T-helper 1 cell treated with Interleukin-12 subunit alpha and Interleukin-12 subunit beta and Interleukin-4 antibody, amounts not matched to agents 30 μg/mL and 1 μg/mL, for 36 hours (primary cell): Measurements from ENCODE around the gene MED12.
A peak's percentile ranks its signal among the peaks of the same experiment; 100 is the strongest.

ENCODE experiments used
- H3K27ac Mint-ChIP-seq: one replicate; pipeline ENCODE4 v1.8.0; 2021; ENCODE audit warnings: mild to moderate bottlenecking, mixed read lengths
- H3K27me3 Mint-ChIP-seq: one replicate; pipeline ENCODE4 v1.8.0; 2021; ENCODE audit warnings: low read depth, mixed read lengths
- H3K36me3 Mint-ChIP-seq: one replicate; pipeline ENCODE4 v1.8.0; 2021; ENCODE audit warnings: low read depth, mixed read lengths
- H3K4me1 Mint-ChIP-seq: one replicate; pipeline ENCODE4 v1.8.0; 2021; ENCODE audit warnings: low read depth, mixed read lengths
- H3K4me3 Mint-ChIP-seq: one replicate; pipeline ENCODE4 v1.8.0; 2021; ENCODE audit warnings: mild to moderate bottlenecking, moderate library complexity, mixed read lengths
- H3K9me3 Mint-ChIP-seq: one replicate; pipeline ENCODE4 v1.8.0; 2021; ENCODE audit warnings: mixed read lengths

The MED12 gene

DNA sequence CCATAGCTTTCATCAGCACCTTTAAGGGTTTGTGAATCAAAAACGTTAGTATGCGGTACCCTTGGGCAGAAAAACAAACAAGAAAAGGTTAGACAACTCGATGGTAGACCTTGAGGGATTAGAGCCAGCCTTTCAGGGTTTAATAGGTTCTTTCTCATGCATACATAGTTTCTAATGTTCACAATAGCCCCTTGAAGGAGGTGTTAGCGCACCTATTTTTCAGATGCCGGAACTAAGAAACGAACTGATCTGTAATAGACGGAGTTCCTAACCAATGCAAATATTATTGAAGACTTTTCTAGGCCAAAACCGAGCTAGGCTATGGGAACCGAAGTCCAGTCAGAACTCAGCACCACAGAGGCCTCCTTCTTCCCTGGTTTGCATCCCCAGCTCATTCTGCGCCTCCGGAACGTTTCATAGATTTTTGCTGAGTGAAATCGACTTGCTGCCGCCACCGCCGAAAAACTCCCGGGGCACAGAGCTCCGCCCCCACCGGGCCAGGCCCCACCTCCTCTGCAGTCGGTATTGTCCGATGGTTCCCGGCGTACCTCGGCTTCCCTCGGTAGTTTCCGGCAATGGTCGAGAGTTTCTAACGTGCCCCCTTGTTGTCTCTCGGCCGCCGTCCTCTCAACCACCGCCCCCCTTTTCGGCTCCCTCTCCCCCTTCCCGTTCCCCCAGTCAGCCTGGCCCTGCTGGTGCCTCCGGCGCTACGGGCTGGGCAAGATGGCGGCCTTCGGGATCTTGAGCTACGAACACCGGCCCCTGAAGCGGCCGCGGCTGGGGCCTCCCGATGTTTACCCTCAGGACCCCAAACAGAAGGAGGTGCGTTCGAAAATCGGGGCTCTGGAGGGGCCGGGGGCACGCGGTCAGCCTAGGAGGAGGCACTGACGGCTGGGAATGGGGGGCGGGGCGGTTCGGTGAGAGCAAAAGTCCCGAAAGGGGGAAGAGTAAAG, at the start of gene MED12:
Gene MED12 (plus strand): TSS at position 565 of the 953 bp plus-strand sequence. CDS start 159 bp downstream, at position 724.
- peak within 1 kb of the TSS; percentile 79 for H3K4me3 Mint-ChIP-seq

DNA sequence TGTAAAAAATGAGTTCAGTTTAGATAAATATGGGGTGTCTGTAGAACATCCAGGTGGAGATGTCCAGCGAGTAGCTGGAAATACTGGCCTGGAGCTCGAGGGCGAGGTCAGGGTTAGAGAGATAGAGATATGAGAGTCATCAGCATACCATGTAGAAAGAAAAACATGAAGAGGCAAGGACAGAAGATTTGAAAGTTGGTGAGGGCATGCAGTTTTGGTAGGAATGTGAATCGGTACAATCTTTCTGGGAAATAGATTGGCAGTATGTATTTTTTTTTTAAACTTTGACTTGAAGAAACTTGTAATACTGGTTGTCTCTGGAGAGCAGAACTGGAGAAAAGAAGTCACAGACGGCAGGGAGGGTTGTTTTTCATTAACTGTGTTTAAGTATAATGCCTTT, 47.9 kb upstream of the MED12 start:
- Mint-ChIP-seq H3K27ac (no peak overlapping the region), H3K36me3 (peaks cover 5% of the 10 kb centered on the region)

More for the DNA sequence above, at the start of gene MED12:
- Mint-ChIP-seq H3K4me1 (peaks cover 21% of the 10 kb centered on the region), H3K27me3 (no peaks in the 10 kb centered on the region), H3K9me3 (no peaks in the 10 kb centered on the region), H3K27ac (peak within 1 kb of the TSS; percentile 87), H3K36me3 (peaks cover 15% of the 10 kb centered on the region)

DNA sequence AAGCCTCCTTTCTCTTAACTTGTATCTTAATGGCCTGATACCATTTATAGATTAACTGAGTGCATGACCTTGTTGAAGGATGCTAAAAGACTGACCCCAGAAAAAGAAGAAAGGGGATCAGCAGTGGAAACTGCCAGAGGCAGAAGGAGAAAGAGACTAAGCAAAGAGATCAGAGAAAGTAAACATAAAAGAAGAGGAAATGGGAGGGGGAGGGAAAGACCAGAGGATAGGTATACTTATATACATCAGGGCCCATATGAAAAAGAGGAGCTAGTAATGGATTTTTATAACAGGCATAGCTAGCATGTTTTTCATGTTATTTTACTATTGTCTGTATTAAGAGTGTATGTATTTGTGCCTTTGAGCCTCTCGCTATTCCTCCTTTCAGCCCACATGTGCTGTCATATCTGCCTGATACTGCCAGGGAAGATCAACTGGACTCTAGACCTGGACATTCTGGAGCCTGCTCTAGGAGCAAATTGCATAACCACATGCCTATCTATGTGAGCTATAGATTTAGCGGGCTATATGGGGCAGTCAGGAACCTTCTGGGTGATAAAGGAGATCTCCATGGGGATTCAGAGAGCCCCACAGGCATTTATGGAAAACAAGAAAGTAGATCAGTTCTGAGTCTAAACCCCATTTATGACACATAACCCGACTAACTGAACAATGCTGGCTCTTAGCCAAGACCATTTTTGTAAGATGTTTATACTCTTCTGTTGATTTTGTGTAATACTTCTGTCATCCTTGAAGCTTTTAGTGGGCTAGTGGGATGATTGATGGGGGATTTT, 36.9 kb upstream of the MED12 start:
- peaks cover 5% of the 10 kb centered on the region for H3K27me3 Mint-ChIP-seq
- no peak overlapping the region for H3K4me3 Mint-ChIP-seq
- no peaks in the 10 kb centered on the region for H3K36me3 Mint-ChIP-seq
- H3K4me1 Mint-ChIP-seq = peaks cover 2% of the 10 kb centered on the region
- no peaks in the 10 kb centered on the region for H3K9me3 Mint-ChIP-seq
- no peak overlapping the region for H3K27ac Mint-ChIP-seq

More for the DNA sequence above, 47.9 kb upstream of the MED12 start:
- H3K9me3 Mint-ChIP-seq = no peaks in the 10 kb centered on the region
- H3K27me3 Mint-ChIP-seq = peaks cover 27% of the 10 kb centered on the region
- peaks cover 10% of the 10 kb centered on the region for H3K4me1 Mint-ChIP-seq
- H3K4me3 Mint-ChIP-seq = no peak overlapping the region

DNA sequence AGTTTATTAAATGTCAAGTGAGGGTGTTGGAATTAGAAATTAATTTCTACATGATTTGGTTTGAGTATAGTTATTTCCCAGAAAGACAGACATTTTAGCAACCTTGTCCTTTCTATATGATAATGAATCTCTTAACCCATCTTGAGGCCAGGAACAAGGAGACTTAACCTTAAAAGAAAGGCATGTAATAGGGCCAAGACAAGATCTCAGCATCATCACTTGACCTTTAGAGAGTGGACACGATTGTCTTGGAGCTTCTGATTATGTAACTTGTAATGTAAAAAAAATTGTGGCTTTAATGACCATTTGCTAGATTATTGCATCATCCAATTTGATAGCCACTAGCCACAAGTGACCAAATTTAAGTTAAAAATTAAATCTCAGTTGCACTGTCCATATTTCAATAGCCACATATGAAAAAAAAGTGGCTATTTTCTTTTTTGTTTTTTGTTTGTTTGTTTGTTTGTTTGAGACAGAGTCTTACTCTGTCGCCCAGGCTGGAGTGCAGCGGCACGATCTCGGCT, 36.2 kb upstream of the MED12 start:
- no peak overlapping the region for H3K4me3 Mint-ChIP-seq
- no peaks in the 10 kb centered on the region for H3K36me3 Mint-ChIP-seq
- H3K27me3 Mint-ChIP-seq = peaks cover 4% of the 10 kb centered on the region
- no peak overlapping the region for H3K27ac Mint-ChIP-seq
- no peaks in the 10 kb centered on the region for H3K9me3 Mint-ChIP-seq
- H3K4me1 Mint-ChIP-seq = peaks cover 2% of the 10 kb centered on the region

DNA sequence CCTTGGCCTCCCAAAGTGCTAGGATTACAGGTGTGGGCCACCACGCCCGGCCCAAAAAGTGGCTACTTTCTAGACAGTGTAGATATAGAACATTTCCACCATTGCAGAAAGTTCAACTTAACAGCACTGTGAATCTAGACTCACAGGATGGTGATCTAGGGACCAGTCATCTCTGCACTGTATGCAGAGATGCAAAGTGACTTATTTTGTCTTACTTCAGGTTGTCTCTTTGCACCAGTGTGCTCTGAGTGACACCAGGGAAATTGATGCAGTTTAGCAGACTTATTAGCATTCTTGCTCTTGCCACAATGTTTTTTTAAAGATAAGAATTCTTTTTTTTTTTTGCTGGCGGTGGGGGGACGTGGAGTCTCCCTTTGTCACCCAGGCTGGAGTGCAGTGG, 35.6 kb upstream of the MED12 start:
- H3K4me1 Mint-ChIP-seq = peaks cover 2% of the 10 kb centered on the region
- no peak overlapping the region for H3K4me3 Mint-ChIP-seq
- peaks cover 4% of the 10 kb centered on the region for H3K27me3 Mint-ChIP-seq
- no peaks in the 10 kb centered on the region for H3K36me3 Mint-ChIP-seq
- H3K9me3 Mint-ChIP-seq = no peaks in the 10 kb centered on the region
- no peak overlapping the region for H3K27ac Mint-ChIP-seq

DNA sequence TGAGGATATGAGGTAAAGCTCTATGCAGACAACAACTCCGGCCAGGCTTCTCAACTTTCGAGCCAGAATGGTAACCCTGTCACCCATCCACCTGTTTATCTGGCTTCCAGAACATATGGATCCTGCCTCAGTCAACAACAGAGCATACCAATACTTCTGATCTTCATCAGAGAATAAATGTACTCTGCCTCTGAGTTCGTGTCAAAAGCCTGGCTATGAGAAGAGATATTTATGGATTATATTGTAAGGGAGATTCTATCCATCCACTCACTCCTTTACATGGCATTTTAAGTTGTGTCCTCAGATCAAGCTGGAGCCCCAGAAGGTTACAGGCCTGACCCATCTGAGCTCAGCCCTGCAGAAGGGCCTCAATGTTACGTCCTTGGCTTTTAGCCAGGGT, 32.5 kb upstream of the MED12 start:
- Mint-ChIP-seq H3K9me3 (no peaks in the 10 kb centered on the region), H3K27ac (no peak overlapping the region), H3K36me3 (no peaks in the 10 kb centered on the region), H3K27me3 (no peaks in the 10 kb centered on the region), H3K4me1 (peaks cover 2% of the 10 kb centered on the region), H3K4me3 (no peak overlapping the region)

DNA sequence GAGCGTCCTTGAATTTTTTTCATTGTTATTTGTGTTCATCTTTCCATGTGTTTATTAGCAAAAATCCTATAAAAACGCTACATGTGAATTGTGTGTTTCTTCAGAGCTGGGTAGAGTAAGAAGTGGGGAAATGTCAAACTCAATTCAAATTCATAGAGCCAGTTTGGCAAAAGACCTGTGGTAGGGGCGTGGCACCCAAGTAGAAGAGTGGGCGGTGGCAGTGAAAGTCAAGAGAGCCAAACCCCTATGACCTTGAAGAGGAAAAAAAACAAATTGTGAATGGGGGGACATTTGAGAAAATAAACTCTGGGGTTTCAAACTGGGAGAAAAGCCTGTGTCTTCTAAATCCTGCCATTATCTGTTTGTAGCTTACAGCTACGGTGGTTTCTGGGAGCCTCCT, 27.1 kb upstream of the MED12 start:
- no peaks in the 10 kb centered on the region for H3K9me3 Mint-ChIP-seq
- H3K36me3 Mint-ChIP-seq = no peaks in the 10 kb centered on the region
- peaks cover 9% of the 10 kb centered on the region for H3K4me1 Mint-ChIP-seq
- H3K27ac Mint-ChIP-seq = no peak overlapping the region
- H3K4me3 Mint-ChIP-seq = no peak overlapping the region
- H3K27me3 Mint-ChIP-seq = no peaks in the 10 kb centered on the region

DNA sequence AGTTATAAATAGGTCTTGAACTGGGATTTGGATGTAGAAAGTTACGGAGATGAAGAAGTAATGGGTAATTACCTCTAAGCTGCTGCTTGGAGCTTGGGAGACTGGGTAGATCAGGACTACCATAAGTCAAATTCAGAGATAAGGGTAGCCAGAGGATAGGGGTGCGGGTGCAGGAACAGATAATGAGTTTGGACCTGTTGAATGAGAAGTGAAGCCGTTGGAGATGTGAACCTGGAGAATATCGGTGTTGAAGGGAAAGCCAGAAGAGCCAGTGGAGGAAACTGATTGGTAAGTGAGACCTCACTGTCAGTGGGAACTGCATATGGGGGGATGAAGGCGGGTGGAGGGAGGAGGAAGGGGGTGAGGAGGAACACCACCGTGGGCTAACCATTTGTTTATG, 23.4 kb upstream of the MED12 start:
- H3K9me3 Mint-ChIP-seq = no peaks in the 10 kb centered on the region
- peak overlapping the region; percentile 84 for H3K27ac Mint-ChIP-seq
- peaks cover 22% of the 10 kb centered on the region for H3K4me1 Mint-ChIP-seq
- no peaks in the 10 kb centered on the region for H3K27me3 Mint-ChIP-seq
- peak overlapping the region; percentile 95 for H3K4me3 Mint-ChIP-seq
- no peaks in the 10 kb centered on the region for H3K36me3 Mint-ChIP-seq

DNA sequence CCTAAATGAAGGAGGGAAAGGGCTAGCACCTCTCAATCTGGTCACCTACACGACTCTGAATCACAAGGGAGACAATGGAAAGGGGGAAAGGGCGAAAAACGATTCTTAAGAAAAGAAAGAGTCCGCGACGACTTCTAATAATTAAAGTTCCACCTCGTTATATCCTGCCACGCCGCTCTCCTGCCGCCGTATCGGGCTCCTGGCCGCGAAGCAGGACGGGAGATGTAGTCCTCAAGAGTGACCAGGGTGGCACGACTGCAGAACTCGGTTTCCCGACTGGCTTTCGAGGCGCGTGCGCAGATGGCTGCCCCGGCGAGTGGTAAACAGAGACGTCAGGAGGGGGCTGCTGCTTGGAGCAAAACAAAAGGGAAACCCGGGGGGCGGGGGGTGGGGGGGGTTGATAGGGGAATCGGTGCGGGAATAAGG, 22.8 kb upstream of the MED12 start, which contains the start of gene FOXO4:
Gene FOXO4 (plus strand): TSS at position 297 of the 426 bp plus-strand sequence. CDS start 678 bp downstream, outside the sequence.
- Mint-ChIP-seq H3K36me3 (no peaks in the 10 kb centered on the region), H3K27me3 (no peaks in the 10 kb centered on the region), H3K4me3 (peak within 1 kb of the TSS; percentile 95), H3K27ac (peak within 1 kb of the TSS; percentile 90), H3K9me3 (no peaks in the 10 kb centered on the region), H3K4me1 (peaks cover 25% of the 10 kb centered on the region)

DNA sequence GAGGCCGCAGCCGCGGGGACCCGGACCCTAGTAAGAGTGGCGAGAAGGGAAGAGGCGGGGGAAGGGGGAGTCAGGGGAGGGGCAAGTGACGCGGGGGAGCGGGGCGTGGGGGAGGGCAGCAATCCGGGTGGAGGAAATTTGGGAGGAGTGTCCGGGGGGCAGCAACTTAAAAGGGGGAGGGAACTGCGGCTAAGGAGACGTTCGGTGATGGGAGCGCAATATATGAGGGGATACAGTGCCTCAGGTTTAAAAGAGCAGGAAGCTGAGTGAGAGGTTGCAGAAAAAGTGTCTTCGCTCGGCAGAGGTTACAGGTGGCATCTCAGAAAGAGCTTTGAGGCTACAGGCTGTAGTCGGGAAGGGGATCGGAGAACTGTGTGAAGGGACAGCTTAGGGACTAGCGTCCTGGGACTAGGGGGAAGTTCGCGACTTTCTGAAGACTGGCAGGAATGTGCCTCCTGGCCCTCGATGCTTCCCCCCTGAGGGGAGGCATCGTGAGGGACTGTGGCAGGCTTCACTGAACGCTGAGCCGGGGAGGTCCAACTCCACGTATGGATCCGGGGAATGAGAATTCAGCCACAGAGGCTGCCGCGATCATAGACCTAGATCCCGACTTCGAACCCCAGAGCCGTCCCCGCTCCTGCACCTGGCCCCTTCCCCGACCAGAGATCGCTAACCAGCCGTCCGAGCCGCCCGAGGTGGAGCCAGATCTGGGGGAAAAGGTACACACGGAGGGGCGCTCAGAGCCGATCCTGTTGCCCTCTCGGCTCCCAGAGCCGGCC, 22.2 kb upstream of the MED12 start:
- H3K4me1 Mint-ChIP-seq = peaks cover 26% of the 10 kb centered on the region
- no peaks in the 10 kb centered on the region for H3K27me3 Mint-ChIP-seq
- H3K27ac Mint-ChIP-seq = peak overlapping the region; percentile 90
- H3K36me3 Mint-ChIP-seq = no peaks in the 10 kb centered on the region
- no peaks in the 10 kb centered on the region for H3K9me3 Mint-ChIP-seq
- peak overlapping the region; percentile 95 for H3K4me3 Mint-ChIP-seq

DNA sequence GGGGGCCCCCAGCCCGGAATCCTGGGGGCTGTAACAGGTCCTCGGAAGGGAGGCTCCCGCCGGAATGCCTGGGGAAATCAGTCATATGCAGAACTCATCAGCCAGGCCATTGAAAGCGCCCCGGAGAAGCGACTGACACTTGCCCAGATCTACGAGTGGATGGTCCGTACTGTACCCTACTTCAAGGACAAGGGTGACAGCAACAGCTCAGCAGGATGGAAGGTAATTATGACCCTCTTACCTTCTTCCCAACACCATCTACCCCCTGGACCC, 21.7 kb upstream of the MED12 start:
- no peaks in the 10 kb centered on the region for H3K27me3 Mint-ChIP-seq
- H3K9me3 Mint-ChIP-seq = no peaks in the 10 kb centered on the region
- no peaks in the 10 kb centered on the region for H3K36me3 Mint-ChIP-seq
- peak overlapping the region; percentile 95 for H3K4me3 Mint-ChIP-seq
- no peak overlapping the region for H3K27ac Mint-ChIP-seq
- peaks cover 31% of the 10 kb centered on the region for H3K4me1 Mint-ChIP-seq

DNA sequence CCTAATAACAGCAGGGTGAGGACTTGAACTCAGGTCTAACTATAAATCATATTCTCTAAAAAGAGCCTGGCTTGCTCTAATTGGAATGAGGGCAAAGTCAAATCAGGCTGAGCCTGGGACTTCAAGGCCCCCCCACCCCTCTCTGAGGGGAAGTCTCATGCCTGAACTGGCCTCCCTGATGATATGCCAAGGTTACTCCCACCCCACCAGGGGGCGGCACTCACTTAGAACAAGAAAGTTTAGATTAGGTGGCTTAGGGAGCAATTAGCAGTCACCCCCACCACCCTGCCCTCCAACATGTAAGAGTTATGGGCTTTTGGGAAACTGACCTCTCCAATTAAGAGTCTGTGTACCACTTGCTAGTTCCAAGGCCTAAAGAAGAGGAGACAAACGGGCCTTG, 20.1 kb upstream of the MED12 start:
- Mint-ChIP-seq H3K27ac (peak overlapping the region; percentile 57), H3K4me3 (peak overlapping the region; percentile 5), H3K4me1 (peaks cover 41% of the 10 kb centered on the region), H3K36me3 (no peaks in the 10 kb centered on the region), H3K9me3 (no peaks in the 10 kb centered on the region), H3K27me3 (no peaks in the 10 kb centered on the region)

DNA sequence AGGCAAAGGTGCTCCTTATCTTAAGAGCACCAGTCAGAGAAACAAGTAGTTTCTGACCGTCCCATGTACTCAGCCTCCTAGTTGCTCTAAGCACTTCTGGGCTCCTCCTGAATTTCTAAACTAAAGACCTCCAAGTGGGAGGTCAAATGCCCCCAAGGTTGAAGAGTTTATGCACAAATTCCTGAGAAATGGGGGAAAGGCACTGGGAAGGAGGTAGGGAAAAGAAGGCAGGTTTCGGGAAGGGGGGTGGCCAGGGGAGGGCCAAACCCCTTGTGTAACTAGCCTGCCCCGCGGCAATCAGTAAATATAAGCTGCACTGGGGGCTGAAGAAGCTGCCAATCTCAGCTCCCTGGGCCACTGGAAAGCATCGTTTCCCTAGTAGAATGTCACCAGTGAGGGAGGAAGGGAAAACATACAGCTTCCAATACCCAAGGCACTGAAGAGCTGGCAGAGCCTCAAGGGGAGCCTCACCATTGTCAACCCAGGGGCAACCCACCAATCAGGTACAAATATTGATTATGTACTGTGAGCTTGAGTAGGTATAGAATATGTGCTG, 19.4 kb upstream of the MED12 start:
- Mint-ChIP-seq H3K36me3 (peaks cover 3% of the 10 kb centered on the region), H3K27me3 (no peaks in the 10 kb centered on the region), H3K27ac (no peak overlapping the region), H3K4me1 (peaks cover 46% of the 10 kb centered on the region), H3K9me3 (no peaks in the 10 kb centered on the region), H3K4me3 (no peak overlapping the region)

DNA sequence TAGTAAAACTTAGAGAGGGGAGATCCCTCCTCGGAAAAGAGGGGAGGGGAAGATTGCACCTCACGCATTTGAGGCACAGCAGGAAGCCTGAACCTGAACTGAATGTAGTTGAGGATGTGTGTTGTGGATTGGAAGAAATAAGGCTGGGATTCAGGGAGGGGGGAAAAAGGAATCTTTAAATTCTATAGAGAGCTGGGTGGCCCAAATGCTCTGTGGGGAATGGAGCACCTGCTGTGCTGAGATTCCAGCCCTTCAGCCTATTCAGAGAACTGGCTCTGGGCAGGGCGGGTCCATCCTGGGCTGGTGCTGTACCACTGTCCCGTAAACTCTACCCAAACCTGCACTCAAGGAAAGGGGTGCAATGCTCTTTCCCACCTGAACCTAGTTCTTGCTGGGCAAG, 18.7 kb upstream of the MED12 start:
- no peaks in the 10 kb centered on the region for H3K9me3 Mint-ChIP-seq
- peaks cover 51% of the 10 kb centered on the region for H3K4me1 Mint-ChIP-seq
- peaks cover 9% of the 10 kb centered on the region for H3K36me3 Mint-ChIP-seq
- H3K27me3 Mint-ChIP-seq = no peaks in the 10 kb centered on the region
- no peak overlapping the region for H3K27ac Mint-ChIP-seq
- H3K4me3 Mint-ChIP-seq = no peak overlapping the region
